IMR-90 (cell line): ENCODE data around the gene RBBP7. TPM values are rescaled to one million over a fixed set of nuclear protein-coding genes. Genes with fewer than 3 reads are reported as not detected.

Experiments
- ATAC-seq: fragments of 200-7000 bp; cut with Tn5 transposase; 2 replicates; pipeline ENCODE4 v1.9.1; 2020; ENCODE audit warnings: low read depth, mild to moderate bottlenecking, moderate library complexity
- BruUV-seq: library from RNA; stranded (reverse); fragments of 400-500 nt; replicated peaks from 2 replicates; lab custom pipeline; 2021; lab: Mats Ljungman, UMichigan
- CTCF ChIA-PET: fragments of 300-600 bp; formaldehyde crosslinking; extraction: SDS; loops from one replicate; lab custom pipeline; 2021; ENCODE audit warnings: antibody characterized with exemption; lab: Yijun Ruan, JAX
- POLR2A ChIA-PET: fragments of 300-600 bp; sonication (Branson Sonifier 250); formaldehyde crosslinking; loops from one replicate; lab custom pipeline; 2022; ENCODE audit warnings: antibody characterized with exemption; ENCODE audit not compliant: unreplicated experiment; lab: Charles Lee
- DNase-seq: peaks from one replicate; pipeline ENCODE4 v3.0.0; 2013
- H2AFZ ChIP-seq: replicated peaks from 2 replicates; pipeline ENCODE3; 2013; ENCODE audit warnings: low read length, mild to moderate bottlenecking; ENCODE audit not compliant: poor library complexity
- H2AK5ac ChIP-seq: 2 replicates; pipeline ENCODE4 v1.6.1; 2013; ENCODE audit warnings: low read depth, low read length, inconsistent platforms
- H2AK9ac ChIP-seq: replicated peaks from 2 replicates; pipeline ENCODE3; 2013; ENCODE audit warnings: mild to moderate bottlenecking, low read depth, low read length, moderate library complexity; ENCODE audit not compliant: poor library complexity
- H2BK120ac ChIP-seq: 2 replicates; pipeline ENCODE4 v1.6.1; 2013; ENCODE audit warnings: low read depth, low read length, inconsistent platforms
- H2BK15ac ChIP-seq: 3 replicates; pipeline ENCODE4 v1.6.1; 2013; ENCODE audit warnings: low read depth, low read length, inconsistent platforms
- H2BK20ac ChIP-seq: 2 replicates; pipeline ENCODE4 v1.6.1; 2013; ENCODE audit warnings: low read depth, mild to moderate bottlenecking, inconsistent platforms, low read length, moderate library complexity
- H2BK5ac ChIP-seq: 2 replicates; pipeline ENCODE4 v1.6.1; 2013; ENCODE audit warnings: mild to moderate bottlenecking, low read depth, low read length, inconsistent platforms; ENCODE audit not compliant: poor library complexity, severe bottlenecking
- H3K14ac ChIP-seq: replicated peaks from 2 replicates; pipeline ENCODE4 v1.6.1; 2013; ENCODE audit warnings: low read depth, low read length, inconsistent platforms
- H3K18ac ChIP-seq: 2 replicates; pipeline ENCODE4 v1.6.1; 2013; ENCODE audit warnings: low read depth, low read length, control low read depth
- H3K23ac ChIP-seq: 2 replicates; pipeline ENCODE4 v1.6.1; 2013; ENCODE audit warnings: low read depth, low read length, inconsistent platforms
- H3K27ac ChIP-seq: 2 replicates; pipeline ENCODE4 v1.5.1; 2013; ENCODE audit warnings: mild to moderate bottlenecking, control low read depth, low read length; ENCODE audit not compliant: insufficient read depth
- H3K27me3 ChIP-seq: 2 replicates; pipeline ENCODE4 v1.6.1; 2013; ENCODE audit warnings: low read length; ENCODE audit not compliant: control insufficient read depth, insufficient read depth
- H3K36me3 ChIP-seq: 2 replicates; pipeline ENCODE4 v1.6.1; 2013; ENCODE audit warnings: low read length, mixed read lengths; ENCODE audit not compliant: control insufficient read depth, insufficient read depth
- H3K4ac ChIP-seq: 2 replicates; pipeline ENCODE4 v1.6.1; 2013; ENCODE audit warnings: low read depth, low read length, inconsistent platforms
- H3K4me1 ChIP-seq: 2 replicates; pipeline ENCODE4 v1.6.1; 2013; ENCODE audit warnings: low read length, mixed read lengths; ENCODE audit not compliant: control insufficient read depth, insufficient read depth
- H3K4me2 ChIP-seq: 2 replicates; pipeline ENCODE4 v1.6.1; 2013; ENCODE audit warnings: low read depth, mild to moderate bottlenecking, control low read depth, low read length, moderate library complexity
- H3K4me3 ChIP-seq: 2 replicates; pipeline ENCODE4 v1.5.1; 2013; ENCODE audit warnings: low read depth, mild to moderate bottlenecking, control low read depth, low read length, moderate library complexity; ENCODE audit not compliant: insufficient read depth
- H3K56ac ChIP-seq: 2 replicates; pipeline ENCODE4 v1.6.1; 2013; ENCODE audit warnings: low read length, inconsistent platforms; ENCODE audit not compliant: insufficient read depth; ENCODE audit errors: extremely low read depth
- H3K79me1 ChIP-seq, 2 experiments: 2 replicates each; pipeline ENCODE4 v1.6.1; 2013; ENCODE audit warnings: low read length in 2 of 2, inconsistent platforms in 1 of 2, low read depth in 1 of 2
- H3K9ac ChIP-seq: 2 replicates; pipeline ENCODE4 v1.6.1; 2013; ENCODE audit warnings: low read depth, low read length, control low read depth
- H3K9me1 ChIP-seq: 2 replicates; pipeline ENCODE4 v1.6.1; 2013; ENCODE audit warnings: low read length, inconsistent platforms; ENCODE audit not compliant: insufficient read depth
- H3K9me3 ChIP-seq: 2 replicates; pipeline ENCODE4 v1.6.1; 2013; ENCODE audit warnings: low read length; ENCODE audit not compliant: control insufficient read depth, insufficient read depth
- H4K20me1 ChIP-seq: 2 replicates; pipeline ENCODE4 v1.6.1; 2013; ENCODE audit warnings: low read length, inconsistent platforms; ENCODE audit not compliant: insufficient read depth
- H4K5ac ChIP-seq: 2 replicates; pipeline ENCODE4 v1.6.1; 2013; ENCODE audit warnings: mild to moderate bottlenecking, low read depth, low read length, control low read depth
- H4K8ac ChIP-seq, 2 experiments: 2 replicates each; pipeline ENCODE4 v1.6.1; 2013; ENCODE audit warnings: low read depth in 2 of 2, low read length in 2 of 2, control low read depth in 1 of 2, inconsistent platforms in 1 of 2
- H4K91ac ChIP-seq: 2 replicates; pipeline ENCODE4 v1.6.1; 2013; ENCODE audit warnings: low read depth, low read length, inconsistent platforms; ENCODE audit not compliant: insufficient read depth
- CEBPB ChIP-seq: IDR thresholded peaks from 2 replicates; pipeline ENCODE4 v1.6.1; 2012; ENCODE audit warnings: low read depth, low read length, improper control_type of control experiment
- MAFK ChIP-seq: IDR thresholded peaks from 2 replicates; pipeline ENCODE4 v1.6.1; 2012; ENCODE audit warnings: low read depth, low read length, improper control_type of control experiment
- MAZ ChIP-seq: IDR thresholded peaks from 2 replicates; pipeline ENCODE4 v1.6.1; 2012; ENCODE audit warnings: low read depth, mild to moderate bottlenecking, low read length, improper control_type of control experiment, moderate library complexity, borderline replicate concordance
- WGBS, 2 experiments: methylation state at CpG; one replicate each; pipeline versions ENCODE4 v1.1.5 to v1.1.7; 2013; ENCODE audit warnings: missing lambda C conversion rate in 2 of 2; ENCODE audit not compliant: insufficient read length in 1 of 2; ENCODE audit errors: extremely low coverage in 2 of 2; 5-methylcytosine and 5-hydroxymethylcytosine counted together
- dilution Hi-C: fragments of 300-500 bp; cut with HindIII; formaldehyde crosslinking; loops from one replicate; pipeline ENCODE4 v1.14.3; 2018; ENCODE audit warnings: low sequenced_read_pairs; ENCODE audit not compliant: unreplicated experiment
- in situ Hi-C: fragments of 300-500 bp; cut with MboI; formaldehyde crosslinking; loops from 3 replicates; pipeline ENCODE4 v1.14.3; 2019; ENCODE audit warnings: low sequenced_read_pairs, inconsistent platforms, mixed read lengths
- intact Hi-C: fragments of 100-400 bp; cut with micrococcal nuclease; formaldehyde crosslinking; loops from 2 replicates; pipeline ENCODE4 v1.10.0; 2022
- polyA plus RNA-seq, 3 experiments: library from polyadenylated mRNA; depleted of rRNA; stranded (reverse); fragments of >200 nt; gene quantifications; 2 replicates each; pipeline ENCODE4 v1.2.3, GENCODE V29; 2012; ENCODE audit warnings: low replicate concordance in 1 of 3
- total RNA-seq: library from RNA; depleted of rRNA; stranded (reverse); fragments of >200 nt; gene quantifications from 2 replicates; pipeline ENCODE4 v1.2.3, GENCODE V29; 2012

RBBP7 gene
- total and polyA plus RNA-seq, 2 of the 4 experiments (the other 2 are of a cell fraction), result 147 to 149 TPM

DNA sequence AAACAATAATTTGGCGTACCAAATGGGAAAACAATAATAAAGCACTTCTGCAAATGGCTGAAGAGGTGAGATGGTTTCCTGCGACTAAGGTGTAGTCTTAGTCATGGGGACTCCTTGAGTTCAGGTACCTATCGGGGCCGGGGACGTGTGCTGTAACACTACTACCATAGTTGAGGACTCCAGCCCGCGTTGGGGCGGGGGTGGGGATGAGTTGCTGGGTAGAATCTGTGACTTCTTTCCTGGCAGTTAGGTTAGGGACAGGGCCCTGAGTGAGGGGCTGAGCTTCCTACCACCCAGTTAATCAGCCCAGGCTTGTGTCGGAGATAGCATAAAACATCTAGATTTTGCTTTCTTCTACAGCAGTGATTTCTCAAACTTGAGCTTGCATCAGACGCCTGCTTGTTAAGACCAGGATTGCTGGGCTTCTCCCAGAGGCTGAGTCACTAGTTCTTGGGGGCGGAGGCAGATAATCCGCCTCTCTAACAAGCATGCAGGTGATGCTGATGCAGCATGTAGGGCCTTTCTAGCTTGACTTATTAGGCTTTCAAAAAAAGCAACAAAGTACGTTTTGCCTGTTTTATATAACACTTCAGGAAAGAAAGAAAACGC lies 30.2 kb downstream of the RBBP7 start:
- no peak overlapping the region for H3K23ac ChIP-seq
- H2AK5ac ChIP-seq, result peak overlapping the region; percentile 43; the same call in 1 of the 2 replicates
- peak overlapping the region; percentile 48 for H3K4ac ChIP-seq
- peak; percentile 85 for DNase-seq
- H4K20me1 ChIP-seq, result no peaks in the 10 kb centered on the region
- H3K4me3 ChIP-seq, result no peak overlapping the region
- peak overlapping the region; percentile 60 for H4K91ac ChIP-seq
- H2AFZ ChIP-seq, result no peak overlapping the region
- ATAC-seq, result peak; percentile 52
- H3K79me1 ChIP-seq, result peaks cover 0 to 7% of the 10 kb centered on the region in 2 experiments; a peak in 1 of 4 replicates
- no TSS peak for BruUV-seq
- CTCF ChIA-PET, result no interaction called here
- intact Hi-C loops, result no loop called here
- H2BK20ac ChIP-seq, result peak overlapping the region; percentile 57; the same call in 1 of the 2 replicates
- peak; percentile 62 for TF ChIP-seq MAFK
- no peak for TF ChIP-seq MAZ
- TF ChIP-seq CEBPB, result peak; percentile 84
- H3K36me3 ChIP-seq, result peaks cover 25% of the 10 kb centered on the region
- dilution Hi-C loops, result no loop called here
- H3K14ac ChIP-seq, result peak overlapping the region; percentile 5; the same call in 1 of the 2 replicates
- H3K4me1 ChIP-seq, result peaks cover 11% of the 10 kb centered on the region
- H3K27me3 ChIP-seq, result no peaks in the 10 kb centered on the region
- POLR2A ChIA-PET, result no interaction called here
- H2AK9ac ChIP-seq, result no peak overlapping the region
- no peaks in the 10 kb centered on the region for H3K9me3 ChIP-seq
- in situ Hi-C loops, result loop anchor here (25.0 kb wide), 1 partner anchor 847 kb away; no protein-coding TSS in a partner anchor
- H3K9ac ChIP-seq, result no peak overlapping the region
- H3K9me1 ChIP-seq, result peaks cover 5% of the 10 kb centered on the region; the same call in 1 of the 2 replicates
- no peak overlapping the region for H3K56ac ChIP-seq
- H2BK15ac ChIP-seq, result no peak overlapping the region
- H3K18ac ChIP-seq, result no peak overlapping the region; the same call in 1 of the 2 replicates
- H4K5ac ChIP-seq, result no peak overlapping the region
- no peak overlapping the region for H3K4me2 ChIP-seq
- 77% methylated on average over 6 of the region's 14 CpGs; no CpG with 5 or more reads in 1 of the 2 experiments for WGBS, 2 experiments
- peak overlapping the region; percentile 48 for H2BK5ac ChIP-seq
- peak overlapping the region in 1 of 2 experiments; percentile 50; a peak in 3 of 4 replicates for H4K8ac ChIP-seq
- peak overlapping the region; percentile 76 for H2BK120ac ChIP-seq
- H3K27ac ChIP-seq, result peak overlapping the region; percentile 77; the same call in 1 of the 2 replicates
